GM19328 (cell line): ENCODE results near the gene FLAD1.

ENCODE experiments used
- ATAC-seq: cut with Tn5 transposase; IDR thresholded peaks from one replicate; pipeline ENCODE4 v1.9.1; 2021; ENCODE audit warnings: mild to moderate bottlenecking, moderate library complexity; ENCODE audit not compliant: unreplicated experiment

Gene FLAD1

DNA sequence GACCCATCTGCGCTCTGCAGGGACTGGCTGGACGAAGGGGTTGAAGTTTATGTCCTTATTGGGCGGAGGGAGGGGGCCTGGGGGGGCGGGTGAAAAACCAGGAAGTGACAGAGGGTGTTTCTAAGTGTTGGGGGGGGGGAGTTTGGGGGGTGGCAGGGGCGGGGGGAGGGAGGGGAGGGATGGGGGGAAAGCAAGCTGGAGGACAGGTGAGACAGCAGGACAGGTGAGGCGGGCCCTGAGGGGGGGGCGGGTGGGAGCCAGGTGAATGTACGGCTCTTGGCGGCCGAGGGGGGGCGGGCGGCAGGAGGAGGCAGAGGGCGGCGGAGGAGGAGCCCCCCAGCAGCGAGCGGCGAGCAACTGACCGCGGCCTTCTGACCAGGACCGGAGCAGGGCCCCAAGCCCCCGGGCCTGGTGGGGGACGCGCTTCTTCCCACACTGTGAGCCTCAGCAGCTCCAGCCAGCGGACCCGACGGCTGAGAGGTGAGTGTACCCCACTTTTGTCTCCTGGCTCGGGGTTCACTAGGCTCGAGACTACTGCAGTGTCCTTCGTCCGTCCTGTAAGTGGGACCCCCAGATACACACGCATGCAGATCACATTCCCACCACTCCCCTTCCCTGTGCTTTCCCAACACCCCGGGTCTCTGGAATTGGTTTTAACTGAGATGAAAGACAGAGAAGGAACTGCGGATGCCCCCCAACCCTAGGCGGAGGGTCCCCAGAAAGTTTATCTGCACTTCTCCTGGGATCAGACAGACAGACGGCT lies 19.5 kb downstream of the FLAD1 start, which contains the start of gene ZBTB7B:
Gene ZBTB7B, plus strand, starts transcription at position 339 of the 763 bp plus-strand sequence. CDS start 11,859 bp downstream, outside the sequence.
- ATAC-seq, result peak; percentile 4

- ATAC-seq, result no peak
These were observed 20.2 kb downstream of the FLAD1 start for GRCh38 chr1:155003227-155003765.

DNA sequence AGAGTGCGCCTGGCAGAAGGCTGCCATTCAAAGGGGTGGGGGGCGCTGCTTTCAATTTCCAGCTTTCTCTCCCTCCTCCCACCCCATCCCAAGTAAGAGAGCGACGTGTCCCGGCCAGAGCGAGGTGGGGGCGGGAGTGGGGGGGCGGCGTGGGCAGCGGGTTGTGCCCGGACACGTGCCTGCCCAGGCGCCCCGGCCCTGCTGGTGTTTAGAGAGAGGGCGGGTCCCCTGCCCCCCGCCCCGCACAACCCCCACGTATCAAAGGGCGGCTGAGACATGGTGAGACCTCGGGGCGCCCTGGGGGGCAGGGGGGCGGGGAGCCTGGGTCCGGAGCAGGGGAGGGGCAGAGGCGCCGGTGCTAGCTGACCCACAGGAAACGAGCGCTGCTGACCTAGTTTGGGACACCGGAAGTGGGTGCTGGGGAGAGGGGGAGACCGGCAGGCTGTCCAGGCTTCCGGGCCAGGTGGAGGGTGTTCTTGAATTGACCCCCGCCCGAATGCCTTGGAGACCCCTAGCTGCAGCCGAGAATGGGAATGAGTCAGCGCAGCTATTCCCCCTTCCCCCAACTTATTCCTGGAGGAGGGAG lies 20.7 kb downstream of the FLAD1 start:
- ATAC-seq, result no peak

- no peak for ATAC-seq
These were observed 21.4 kb downstream of the FLAD1 start for GRCh38 chr1:155004352-155005075.

DNA sequence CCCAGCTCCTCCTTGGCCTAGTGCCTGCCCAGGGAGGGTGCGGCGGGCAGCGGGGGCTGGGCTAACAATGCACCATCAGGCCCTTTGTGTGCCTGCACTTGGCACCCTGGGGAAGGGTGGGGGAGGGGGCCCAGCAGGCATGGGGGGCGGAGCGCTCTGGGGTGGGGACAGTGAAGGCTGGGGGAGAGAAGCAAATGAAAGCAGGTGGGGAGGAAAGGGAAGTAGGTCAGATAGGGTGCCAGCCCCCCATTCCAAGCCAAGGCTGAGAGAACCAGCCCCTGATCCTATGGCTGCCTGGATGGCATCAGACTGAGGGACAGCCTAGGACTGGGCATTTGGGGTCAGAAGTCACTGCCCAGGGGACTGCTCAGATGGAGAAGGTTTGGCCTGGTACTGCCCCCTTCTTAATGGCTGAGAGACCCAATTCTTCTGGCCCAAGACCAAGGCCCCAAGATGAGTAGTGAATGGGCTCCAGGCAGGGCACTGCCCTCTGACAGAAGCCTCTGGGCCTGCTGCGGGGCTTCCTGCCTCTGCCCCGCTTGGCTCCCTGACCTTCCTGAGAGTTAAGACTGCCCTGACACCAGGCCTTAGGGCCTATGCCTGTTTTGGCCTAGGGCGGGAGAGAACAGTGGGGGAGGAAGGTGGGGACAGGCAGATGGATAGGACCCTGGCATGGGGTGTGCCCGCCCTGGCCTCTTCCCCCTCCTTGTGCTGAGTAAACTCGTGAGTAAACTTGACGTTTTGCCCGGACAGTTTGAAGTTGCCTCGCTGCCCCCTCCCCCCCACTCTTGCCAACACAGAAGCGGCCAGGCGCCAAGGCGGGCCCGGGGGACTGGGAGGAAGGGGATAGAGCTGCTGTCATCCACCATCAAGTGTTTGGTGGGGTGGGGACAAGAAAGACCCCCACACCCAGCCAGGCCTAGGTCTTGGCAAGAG lies 22.2 kb downstream of the FLAD1 start:
- ATAC-seq, result no peak

GRCh38 chr1:155006601-155007101 lies 23.5 kb downstream of the FLAD1 start:
- no peak for ATAC-seq

DNA sequence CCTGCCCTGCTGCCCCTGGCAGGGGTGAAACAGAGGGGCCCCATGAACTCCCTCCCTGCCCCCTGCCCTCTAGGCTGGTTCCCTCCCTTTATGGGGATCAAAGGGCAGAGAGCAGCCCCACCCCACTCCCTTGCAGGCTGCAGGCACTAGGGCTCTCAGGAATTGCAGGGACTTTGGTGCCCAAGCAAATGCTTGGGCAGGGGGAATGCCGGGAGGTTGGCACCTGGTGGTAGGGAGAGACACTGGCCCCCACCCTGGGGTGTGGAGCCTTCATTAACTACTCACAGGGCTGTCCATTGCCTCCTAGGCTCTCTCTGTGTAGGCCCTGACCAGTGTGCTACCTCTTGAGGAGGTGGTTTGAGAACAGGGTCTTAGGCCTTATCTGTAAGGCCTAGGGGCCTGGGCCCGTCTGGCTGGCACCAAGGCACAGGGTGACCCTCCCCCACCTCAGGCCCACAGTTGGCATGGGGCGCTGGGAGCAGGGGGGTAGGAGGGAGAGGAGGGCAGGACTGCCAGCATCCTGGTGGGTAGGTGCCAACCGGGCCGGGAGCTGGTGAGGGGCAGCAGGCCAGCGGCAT lies 24.2 kb downstream of the FLAD1 start:
- no peak for ATAC-seq

- no peak for ATAC-seq
These were observed 25.1 kb downstream of the FLAD1 start for GRCh38 chr1:155008015-155008941.

- no peak for ATAC-seq
These were observed 26.1 kb downstream of the FLAD1 start for GRCh38 chr1:155009221-155009711.

DNA sequence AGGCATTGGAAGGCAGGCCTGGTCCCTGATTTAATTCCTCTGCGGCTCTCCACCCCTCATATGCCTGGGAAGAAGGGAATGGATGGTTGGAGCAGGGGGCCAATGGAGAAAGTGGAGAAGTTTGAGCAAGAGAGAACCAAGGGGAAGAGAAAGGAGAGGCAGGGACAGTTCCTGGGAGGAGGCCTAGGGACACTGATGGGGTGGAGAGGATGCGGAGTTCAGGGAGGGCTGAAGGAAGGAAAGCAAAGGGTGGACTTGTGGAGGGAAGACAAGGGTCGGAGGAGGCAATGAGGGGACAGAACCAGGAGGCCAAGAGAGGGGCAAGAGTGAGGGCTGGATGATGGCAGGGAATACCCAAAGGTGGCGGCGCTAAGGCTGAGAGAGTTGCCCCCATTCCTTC lies 26.6 kb downstream of the FLAD1 start:
- ATAC-seq, result no peak

- no peak for ATAC-seq
These were observed 27.2 kb downstream of the FLAD1 start for GRCh38 chr1:155010211-155010918.

- no peak for ATAC-seq
These were observed 27.9 kb downstream of the FLAD1 start for GRCh38 chr1:155011004-155011416.

DNA sequence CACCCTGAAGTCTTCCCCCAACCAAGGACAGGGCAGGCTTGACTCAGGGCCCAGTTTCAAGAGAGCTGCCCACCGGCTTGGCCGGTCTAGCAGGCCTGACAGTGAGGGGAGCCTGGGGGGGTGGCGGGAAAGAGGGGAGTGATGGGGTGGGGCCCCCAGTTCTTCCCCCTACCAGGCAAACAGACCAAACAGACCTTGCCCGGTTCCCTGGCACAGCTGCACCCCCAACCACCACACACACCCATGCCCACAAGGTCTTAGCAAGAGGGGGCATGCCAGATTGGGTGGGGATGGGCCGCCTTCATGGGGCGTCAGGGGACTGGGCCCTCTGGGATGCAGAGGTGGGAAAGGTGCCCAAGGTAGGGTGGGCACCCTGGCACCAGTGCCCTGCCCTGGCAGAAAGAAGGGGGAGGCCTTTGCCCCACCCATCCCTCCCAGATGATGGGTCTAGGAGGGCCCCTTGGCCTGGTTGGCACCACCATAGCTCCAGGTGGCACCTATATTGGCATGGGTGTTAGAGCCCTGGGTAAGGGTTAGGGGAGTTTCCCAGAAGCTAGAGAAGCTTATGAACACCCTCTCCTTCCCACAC lies 28.4 kb downstream of the FLAD1 start:
- ATAC-seq, result no peak

- ATAC-seq, result no peak
These were observed 28.9 kb downstream of the FLAD1 start for GRCh38 chr1:155012026-155012546.

GRCh38 chr1:155012776-155013602 lies 29.8 kb downstream of the FLAD1 start:
- ATAC-seq, result no peak

GRCh38 chr1:155013632-155014031 lies 30.5 kb downstream of the FLAD1 start:
- ATAC-seq, result no peak
